ENCODE results near the gene SNAI1. TPM values are rescaled to one million over a fixed set of nuclear protein-coding genes. Genes with fewer than 3 reads are reported as not detected.

The SNAI1 gene
- total RNA-seq, 3 donors from 2014 or later (not counting 1 experiment from before 2014, with no cell fraction given) = 1.5 to 2.4 (median 2.1) TPM

DNA sequence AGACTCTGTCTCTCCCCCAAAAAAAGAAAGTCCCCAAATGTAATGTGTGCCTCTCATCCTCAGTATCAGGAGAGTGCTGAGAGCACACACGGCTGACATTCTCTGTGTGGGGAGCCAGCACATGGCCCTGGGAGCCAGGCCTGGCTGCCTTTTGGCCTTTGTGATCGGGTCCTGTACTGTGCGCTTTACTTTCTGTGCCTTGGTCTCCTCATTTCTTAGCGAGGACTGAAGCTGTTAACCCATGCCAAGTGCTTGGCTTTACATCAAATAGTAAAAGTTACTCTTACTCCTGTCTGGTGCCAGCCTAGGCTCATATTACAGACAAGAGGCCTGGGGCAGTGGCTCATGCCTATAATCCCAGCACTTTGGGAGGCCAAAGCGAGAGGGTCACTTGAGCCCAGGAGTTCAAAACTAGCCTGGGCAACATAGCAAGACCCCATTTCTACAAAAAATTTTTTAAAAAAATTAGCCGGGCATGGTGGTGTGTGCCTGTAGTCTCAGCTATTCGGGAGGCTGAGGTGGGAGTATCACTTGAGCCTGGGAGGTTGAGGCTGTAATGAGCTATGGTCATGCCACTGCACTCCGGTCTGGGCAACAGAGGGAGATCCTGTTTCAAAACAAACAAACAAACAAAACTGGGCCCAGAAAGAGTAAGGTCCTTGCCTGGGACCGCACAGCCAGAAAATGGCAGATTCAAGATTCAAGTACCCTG is 50.3 kb downstream of the SNAI1 start:
- no peak overlapping the region for H3K27ac ChIP-seq (ENCODE audit: low read length)
- no peaks in the 10 kb centered on the region for H3K36me3 Mint-ChIP-seq
- H3K9me3 Mint-ChIP-seq = no peaks in the 10 kb centered on the region
- intact Hi-C loops (cut with micrococcal nuclease) = no loop called here
- no peaks in the 10 kb centered on the region for H3K27me3 ChIP-seq (ENCODE audit: control insufficient read depth, insufficient read depth, low read length)
- no peak overlapping the region for H3K4me3 ChIP-seq (ENCODE audit: low read length)
- no peaks in the 10 kb centered on the region for H3K9me3 ChIP-seq (ENCODE audit: control insufficient read depth, insufficient read depth, low read length)
- TF ChIP-seq, protein P1, sequence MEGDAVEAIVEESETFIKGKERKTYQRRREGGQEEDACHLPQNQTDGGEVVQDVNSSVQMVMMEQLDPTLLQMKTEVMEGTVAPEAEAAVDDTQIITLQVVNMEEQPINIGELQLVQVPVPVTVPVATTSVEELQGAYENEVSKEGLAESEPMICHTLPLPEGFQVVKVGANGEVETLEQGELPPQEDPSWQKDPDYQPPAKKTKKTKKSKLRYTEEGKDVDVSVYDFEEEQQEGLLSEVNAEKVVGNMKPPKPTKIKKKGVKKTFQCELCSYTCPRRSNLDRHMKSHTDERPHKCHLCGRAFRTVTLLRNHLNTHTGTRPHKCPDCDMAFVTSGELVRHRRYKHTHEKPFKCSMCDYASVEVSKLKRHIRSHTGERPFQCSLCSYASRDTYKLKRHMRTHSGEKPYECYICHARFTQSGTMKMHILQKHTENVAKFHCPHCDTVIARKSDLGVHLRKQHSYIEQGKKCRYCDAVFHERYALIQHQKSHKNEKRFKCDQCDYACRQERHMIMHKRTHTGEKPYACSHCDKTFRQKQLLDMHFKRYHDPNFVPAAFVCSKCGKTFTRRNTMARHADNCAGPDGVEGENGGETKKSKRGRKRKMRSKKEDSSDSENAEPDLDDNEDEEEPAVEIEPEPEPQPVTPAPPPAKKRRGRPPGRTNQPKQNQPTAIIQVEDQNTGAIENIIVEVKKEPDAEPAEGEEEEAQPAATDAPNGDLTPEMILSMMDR (IDR thresholded peaks at IDR 0.05) = no peak
- H3K4me3 Mint-ChIP-seq = no peak overlapping the region
- H3K27ac Mint-ChIP-seq = no peak overlapping the region
- ATAC-seq (no peak), DNase-seq (no peak)
- peaks cover 3% of the 10 kb centered on the region for H3K4me1 ChIP-seq (ENCODE audit: control insufficient read depth, insufficient read depth, low read length)
- H3K27me3 Mint-ChIP-seq (ENCODE audit: low read depth in 2 of 2) = peaks cover 0 to 8% of the 10 kb centered on the region in 2 donors
- WGBS (ENCODE audit: insufficient coverage) = 96% methylated on average over 9 of the region's 9 CpGs
- H3K36me3 ChIP-seq (ENCODE audit: control insufficient read depth, insufficient read depth, low read length) = no peaks in the 10 kb centered on the region
- peaks cover 0 to 5% of the 10 kb centered on the region in 2 donors for H3K4me1 Mint-ChIP-seq

GRCh38 chr20:50034567-50035180 is 51.9 kb downstream of the SNAI1 start:
- no peak overlapping the region for H3K27ac ChIP-seq (ENCODE audit: low read length)
- no peaks in the 10 kb centered on the region for H3K27me3 ChIP-seq (ENCODE audit: control insufficient read depth, insufficient read depth, low read length)
- no peaks in the 10 kb centered on the region for H3K9me3 ChIP-seq (ENCODE audit: control insufficient read depth, insufficient read depth, low read length)
- TF ChIP-seq, protein P1 (IDR thresholded peaks at IDR 0.05) = no peak
- Mint-ChIP-seq H3K36me3 (no peaks in the 10 kb centered on the region), H3K27me3 (ENCODE audit: low read depth in 2 of 2) (peaks cover 0 to 5% of the 10 kb centered on the region in 2 donors), H3K27ac (no peak overlapping the region), H3K4me1 (peaks cover 0 to 5% of the 10 kb centered on the region in 2 donors), H3K4me3 (no peak overlapping the region), H3K9me3 (no peaks in the 10 kb centered on the region)
- intact Hi-C loops (cut with micrococcal nuclease) = no loop called here
- H3K4me1 ChIP-seq (ENCODE audit: control insufficient read depth, insufficient read depth, low read length) = peaks cover 3% of the 10 kb centered on the region
- ATAC-seq = no peak
- no peaks in the 10 kb centered on the region for H3K36me3 ChIP-seq (ENCODE audit: control insufficient read depth, insufficient read depth, low read length)
- WGBS (ENCODE audit: insufficient coverage) = 96% methylated on average over 9 of the region's 9 CpGs
- no peak overlapping the region for H3K4me3 ChIP-seq (ENCODE audit: low read length)
- no peak for DNase-seq

- Histone ChIP-seq H3K4me1 (ENCODE audit: control insufficient read depth, insufficient read depth, low read length) (peaks cover 15% of the 10 kb centered on the region), H3K36me3 (ENCODE audit: control insufficient read depth, insufficient read depth, low read length) (no peaks in the 10 kb centered on the region), H3K9me3 (ENCODE audit: control insufficient read depth, insufficient read depth, low read length) (no peaks in the 10 kb centered on the region), H3K4me3 (ENCODE audit: low read length) (no peak overlapping the region), H3K27me3 (ENCODE audit: control insufficient read depth, insufficient read depth, low read length) (no peaks in the 10 kb centered on the region), H3K27ac (ENCODE audit: low read length) (no peak overlapping the region)
- no peaks in the 10 kb centered on the region for H3K27me3 Mint-ChIP-seq (ENCODE audit: low read depth in 2 of 2)
- no peak overlapping the region for H3K27ac Mint-ChIP-seq
- TF ChIP-seq, protein P1 (IDR thresholded peaks at IDR 0.05) = no peak
- no peak for DNase-seq
- H3K4me1 Mint-ChIP-seq = peaks cover 0 to 4% of the 10 kb centered on the region in 2 donors
- 83% methylated on average over 3 of the region's 3 CpGs for WGBS (ENCODE audit: insufficient coverage)
- H3K4me3 Mint-ChIP-seq = no peak overlapping the region
- H3K9me3 Mint-ChIP-seq = no peaks in the 10 kb centered on the region
- no peaks in the 10 kb centered on the region for H3K36me3 Mint-ChIP-seq
- no peak for ATAC-seq
- intact Hi-C loops (cut with micrococcal nuclease) = no loop called here
Observed at GRCh38 chr20:50036703-50037102, 53.9 kb downstream of the SNAI1 start.

Measured in natural killer cell (primary cell).